HG02852 (cell line): ENCODE measurements around the gene DDIT4L.
"Not testable (repeated sequence)": the region's sequence is repeated elsewhere in the genome, so short reads cannot be mapped to it uniquely, and the experiment has no call there.

ENCODE experiments used
- ATAC-seq: cut with Tn5 transposase; IDR thresholded peaks from one replicate; pipeline ENCODE4 v1.9.1; 2021; ENCODE audit warnings: mild to moderate bottlenecking, moderate library complexity; ENCODE audit not compliant: unreplicated experiment

The DDIT4L gene

DNA sequence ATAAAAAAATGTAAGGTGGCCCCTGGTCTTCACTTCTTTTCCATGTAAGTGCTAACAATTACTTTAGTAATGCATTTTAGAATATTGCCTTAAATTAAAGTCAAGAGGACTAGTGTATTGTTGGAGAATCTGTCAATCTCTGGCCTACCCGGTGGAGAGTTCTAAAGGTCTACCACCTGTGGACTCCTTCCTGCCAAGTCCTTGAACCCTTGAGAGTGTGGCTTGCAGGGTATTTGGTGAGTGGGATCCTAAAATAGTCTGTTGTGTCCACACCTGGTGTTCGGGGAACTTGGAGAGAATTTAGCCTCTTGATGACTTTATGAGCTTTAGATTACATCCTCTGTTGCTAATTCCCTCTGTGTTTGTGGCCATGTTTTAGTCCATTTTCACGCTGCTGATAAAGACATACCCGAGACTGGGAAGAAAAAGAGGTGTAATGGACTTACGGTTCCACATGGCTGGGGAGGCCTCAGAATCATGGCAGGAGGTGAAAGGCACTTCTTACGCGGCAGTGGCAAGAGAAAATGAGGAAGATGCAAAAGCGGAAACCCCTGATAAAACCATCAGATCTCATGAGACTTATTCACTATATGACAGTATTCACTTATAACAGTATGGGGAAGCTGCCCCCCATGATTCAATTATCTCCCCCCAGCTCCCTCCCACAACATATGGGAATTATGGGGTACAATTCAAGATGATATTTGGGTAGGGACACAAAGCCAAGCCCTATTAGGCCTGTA lies 23.8 kb downstream of the DDIT4L start:
- ATAC-seq: no peak

DNA sequence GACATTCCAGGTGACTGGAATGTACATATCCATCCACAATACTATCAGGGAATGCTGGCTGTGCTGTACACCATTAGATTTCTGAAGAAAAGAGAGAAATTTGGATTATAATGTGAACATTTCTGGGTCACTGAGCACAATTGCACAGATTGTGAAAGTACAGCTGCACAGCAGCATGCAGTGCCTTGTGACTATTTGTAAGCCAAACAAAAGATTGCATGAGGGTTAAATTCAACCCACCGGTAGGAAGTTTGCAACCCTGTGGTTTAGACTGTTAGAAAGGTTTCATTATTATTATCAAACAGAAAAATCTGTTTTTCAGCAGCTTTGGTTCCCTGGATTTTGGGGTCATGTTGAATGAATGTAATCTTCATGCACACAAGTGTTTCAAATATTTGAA lies 24.5 kb downstream of the DDIT4L start:
- no peak for ATAC-seq

DNA sequence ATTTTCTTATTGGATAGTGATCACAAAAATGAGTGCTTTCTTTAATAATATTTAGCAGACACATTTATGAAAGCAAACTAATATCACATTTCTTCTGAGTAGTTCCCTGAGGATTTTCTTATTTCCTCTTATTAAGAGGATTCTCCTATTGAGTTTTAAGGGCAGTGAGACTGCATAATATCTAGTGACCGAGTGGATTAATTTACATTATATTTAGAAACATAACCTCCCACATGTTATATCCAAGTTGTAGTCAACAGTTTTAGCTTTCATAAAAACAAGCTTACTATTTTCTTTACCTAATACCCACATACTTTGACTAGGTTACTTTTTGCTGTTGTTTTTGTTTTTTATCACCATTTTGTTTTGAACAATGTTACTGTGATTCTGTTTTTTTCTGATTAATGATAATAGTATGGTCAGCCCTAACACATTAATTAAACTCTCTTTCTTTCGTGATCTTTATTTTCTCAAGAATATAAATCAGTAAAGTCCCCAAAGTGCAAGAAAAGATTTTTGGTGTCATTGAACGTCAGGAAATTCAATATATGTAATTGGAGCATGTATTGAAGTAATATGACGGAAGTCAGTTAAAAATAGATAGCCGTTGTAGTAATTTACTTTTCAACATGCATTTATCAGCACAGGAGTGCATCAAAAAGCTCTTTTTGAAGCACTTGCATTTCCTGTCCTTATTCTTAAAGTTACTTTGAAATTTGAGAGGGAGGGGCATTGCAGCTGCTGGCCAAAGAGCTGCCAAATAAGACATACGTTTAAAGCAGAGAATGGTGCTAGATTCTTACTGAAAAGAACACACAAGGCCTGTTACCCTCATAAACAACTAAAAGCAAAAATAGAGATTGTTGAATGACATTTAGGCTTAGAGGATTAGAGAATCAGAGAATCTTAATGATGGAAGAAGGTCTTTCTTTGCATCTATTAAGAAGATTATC lies 25.2 kb downstream of the DDIT4L start:
- ATAC-seq: no peak

DNA sequence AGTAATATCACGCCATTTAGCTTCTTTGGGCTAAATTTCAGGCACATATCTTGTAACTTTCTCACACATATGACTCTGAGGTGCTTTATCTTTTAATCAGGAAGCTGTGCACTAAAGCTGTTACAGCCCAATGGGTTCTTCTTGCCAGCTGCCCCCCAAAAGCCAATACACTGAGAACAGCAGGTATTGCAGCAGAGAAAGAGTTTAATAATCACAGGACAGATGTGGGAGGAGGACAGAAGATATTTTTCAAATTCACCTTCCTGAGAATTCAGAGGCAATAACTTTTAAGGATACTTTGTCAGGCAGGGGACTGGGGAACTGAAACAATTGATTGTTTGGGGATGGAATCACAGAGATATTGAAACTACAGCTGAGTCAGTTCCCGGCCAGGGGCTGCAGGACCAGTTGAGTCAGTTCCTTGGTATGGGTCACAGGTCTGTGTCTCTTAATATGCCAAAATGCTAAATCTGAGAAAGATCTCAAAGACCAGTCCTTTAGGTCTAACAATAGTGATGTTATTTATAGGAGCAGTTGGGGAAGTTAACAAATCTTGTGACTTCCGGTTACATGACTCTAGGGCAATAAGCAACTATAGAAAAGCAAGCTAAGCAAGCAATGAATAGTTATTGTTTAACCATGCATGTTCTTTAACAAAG lies 28.1 kb downstream of the DDIT4L start:
- peak; percentile 77 for ATAC-seq

DNA sequence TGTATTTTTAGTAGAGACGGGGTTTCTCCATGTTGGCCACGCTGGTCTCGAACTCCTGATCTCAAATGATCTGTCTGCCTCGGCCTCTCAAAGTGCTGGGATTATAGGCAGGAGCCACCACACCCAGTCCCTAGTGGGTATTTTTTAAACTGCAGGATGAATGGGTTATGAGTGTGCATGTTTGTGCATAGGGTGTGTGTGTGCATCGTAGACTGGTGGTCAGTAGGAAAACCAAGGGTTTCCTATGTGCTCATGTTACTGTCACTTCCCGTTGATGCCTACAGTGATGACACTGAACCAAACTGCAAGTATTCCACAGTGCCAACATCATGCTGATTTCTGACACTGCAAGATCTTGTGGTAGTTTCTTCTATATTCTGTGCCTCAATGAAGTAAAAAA lies 41.1 kb downstream of the DDIT4L start:
- ATAC-seq: no peak

GRCh38 chr4:100147684-100148083 lies 42.6 kb downstream of the DDIT4L start:
- no peak for ATAC-seq

- ATAC-seq: no peak
Observed at GRCh38 chr4:100147198-100147597, 43.1 kb downstream of the DDIT4L start.

DNA sequence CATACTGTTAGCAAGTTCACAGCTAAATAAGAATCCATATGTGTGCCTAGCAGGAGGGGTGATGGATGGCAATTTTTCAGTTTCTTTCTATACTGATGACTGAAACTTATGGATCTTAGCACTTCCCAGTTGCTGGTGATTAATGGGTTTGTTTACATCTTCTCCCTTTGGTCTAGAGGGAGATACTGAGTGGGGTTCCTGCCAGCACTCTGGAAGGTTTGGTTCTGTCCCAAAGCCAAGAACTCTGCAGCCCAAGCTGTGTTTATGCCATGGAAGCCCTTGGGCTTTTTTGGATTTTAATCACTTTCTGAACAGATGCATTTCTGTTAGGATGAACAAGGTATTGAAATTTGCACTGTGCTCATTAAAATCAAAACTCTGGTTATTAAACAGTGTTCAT lies 43.5 kb downstream of the DDIT4L start:
- no peak for ATAC-seq

DNA sequence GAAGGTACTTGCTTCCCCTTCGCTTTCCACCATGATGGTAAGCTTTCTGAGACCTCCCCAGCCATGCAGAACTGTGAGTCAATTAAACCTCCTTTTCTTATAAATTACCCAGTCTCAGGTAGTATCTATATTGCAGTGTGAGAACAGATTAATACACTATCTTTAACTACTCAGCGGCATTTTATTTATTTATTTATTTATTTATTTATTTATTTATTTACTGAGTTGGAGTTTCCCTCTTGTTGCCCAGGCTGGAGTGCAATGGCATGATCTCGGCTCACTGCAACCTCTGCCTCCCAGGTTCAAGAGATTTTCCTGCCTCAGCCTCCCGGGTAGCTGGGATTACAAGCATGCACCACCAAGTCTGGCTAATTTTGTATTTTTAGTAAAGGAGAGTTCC lies 52.9 kb downstream of the DDIT4L start:
- ATAC-seq: not testable (repeated sequence)
